ENCODE measurements around the gene IFRD2.

The IFRD2 gene

GRCh38 chr3:50327943-50328691, 35.9 kb upstream of the IFRD2 start, which contains the start of gene TUSC2:
Gene TUSC2 (minus strand): TSS chr3:50328223. CDS start chr3:50328099, 124 bp downstream.
- peak; percentile 89 for DNase-seq (ENCODE audit: low read depth)
- TF ChIP-seq, protein P1, sequence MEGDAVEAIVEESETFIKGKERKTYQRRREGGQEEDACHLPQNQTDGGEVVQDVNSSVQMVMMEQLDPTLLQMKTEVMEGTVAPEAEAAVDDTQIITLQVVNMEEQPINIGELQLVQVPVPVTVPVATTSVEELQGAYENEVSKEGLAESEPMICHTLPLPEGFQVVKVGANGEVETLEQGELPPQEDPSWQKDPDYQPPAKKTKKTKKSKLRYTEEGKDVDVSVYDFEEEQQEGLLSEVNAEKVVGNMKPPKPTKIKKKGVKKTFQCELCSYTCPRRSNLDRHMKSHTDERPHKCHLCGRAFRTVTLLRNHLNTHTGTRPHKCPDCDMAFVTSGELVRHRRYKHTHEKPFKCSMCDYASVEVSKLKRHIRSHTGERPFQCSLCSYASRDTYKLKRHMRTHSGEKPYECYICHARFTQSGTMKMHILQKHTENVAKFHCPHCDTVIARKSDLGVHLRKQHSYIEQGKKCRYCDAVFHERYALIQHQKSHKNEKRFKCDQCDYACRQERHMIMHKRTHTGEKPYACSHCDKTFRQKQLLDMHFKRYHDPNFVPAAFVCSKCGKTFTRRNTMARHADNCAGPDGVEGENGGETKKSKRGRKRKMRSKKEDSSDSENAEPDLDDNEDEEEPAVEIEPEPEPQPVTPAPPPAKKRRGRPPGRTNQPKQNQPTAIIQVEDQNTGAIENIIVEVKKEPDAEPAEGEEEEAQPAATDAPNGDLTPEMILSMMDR (IDR thresholded peaks at IDR 0.05; ENCODE audit: low read depth, low read length, missing control alignments): no peak

GRCh38 chr3:50327129-50327528, 34.9 kb upstream of the IFRD2 start:
- H3K4me3 ChIP-seq (ENCODE audit: low read depth, low read length): peak overlapping the region; percentile 89
- TF ChIP-seq, protein P1 (IDR thresholded peaks at IDR 0.05; ENCODE audit: low read depth, low read length, missing control alignments): no peak
- DNase-seq (ENCODE audit: low read depth): no peak

More at GRCh38 chr3:50327943-50328691, 35.9 kb upstream of the IFRD2 start, which contains the start of gene TUSC2:
- H3K4me3 ChIP-seq (ENCODE audit: low read depth, low read length): peak within 1 kb of the TSS; percentile 89

GRCh38 chr3:50326182-50326541, 33.9 kb upstream of the IFRD2 start:
- H3K4me3 ChIP-seq (ENCODE audit: low read depth, low read length): no peak overlapping the region
- no peak for DNase-seq (ENCODE audit: low read depth)
- TF ChIP-seq, protein P1 (IDR thresholded peaks at IDR 0.05; ENCODE audit: low read depth, low read length, missing control alignments): no peak

DNA sequence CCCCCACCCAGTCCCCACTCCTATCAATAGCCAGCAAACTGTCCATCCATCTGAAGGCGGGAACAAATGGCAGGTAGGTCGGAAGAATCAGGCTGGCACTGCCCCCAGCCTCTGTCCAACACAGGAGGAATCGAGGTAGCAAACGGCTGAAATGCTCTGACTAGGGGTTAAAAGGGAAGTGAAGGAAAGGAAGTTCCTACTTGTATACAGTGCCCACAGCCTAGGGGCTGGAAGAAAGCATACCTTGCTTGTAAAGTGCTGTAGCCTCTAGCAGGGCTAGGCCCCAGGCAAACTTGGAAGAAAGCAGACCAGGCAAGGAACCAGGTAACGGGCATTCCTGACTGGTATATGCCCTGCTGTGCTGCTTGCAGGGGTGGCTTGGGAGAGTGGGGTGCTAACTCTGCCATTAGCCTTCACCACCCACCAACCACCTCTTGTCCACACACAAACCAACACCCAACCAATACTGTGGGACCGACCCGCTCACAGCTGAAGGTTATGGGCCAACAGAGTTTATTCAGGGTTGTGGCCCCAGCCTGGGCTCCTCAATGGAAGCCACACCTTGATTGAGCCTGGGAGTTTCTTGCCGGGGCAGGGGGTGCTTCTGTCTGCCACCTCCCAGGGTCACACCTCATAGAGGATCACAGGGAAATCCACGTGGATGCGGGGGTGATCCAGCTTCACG, 33.4 kb upstream of the IFRD2 start:
- no peak for DNase-seq (ENCODE audit: low read depth)
- TF ChIP-seq, protein P1 (IDR thresholded peaks at IDR 0.05; ENCODE audit: low read depth, low read length, missing control alignments): no peak
- no peak overlapping the region for H3K4me3 ChIP-seq (ENCODE audit: low read depth, low read length)

DNA sequence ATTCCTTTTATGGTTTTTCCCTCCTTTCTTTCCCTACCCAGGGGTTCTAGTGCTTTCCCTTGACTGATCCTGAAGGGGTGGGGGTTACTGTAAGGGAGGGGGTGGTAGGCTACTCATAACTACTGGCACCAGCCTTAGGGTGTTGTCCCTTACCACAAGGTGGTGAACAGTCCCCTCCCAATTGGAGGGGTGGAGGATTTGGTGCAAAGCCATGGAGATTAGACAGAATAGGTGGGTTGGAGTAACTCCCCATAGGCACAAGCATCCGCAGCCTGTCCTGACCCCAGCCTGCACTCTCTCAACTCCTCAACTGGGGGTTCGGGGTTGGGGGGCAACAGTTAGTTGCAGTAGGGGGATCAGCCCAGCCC, 32.9 kb upstream of the IFRD2 start:
- TF ChIP-seq, protein P1 (IDR thresholded peaks at IDR 0.05; ENCODE audit: low read depth, low read length, missing control alignments): no peak
- H3K4me3 ChIP-seq (ENCODE audit: low read depth, low read length): no peak overlapping the region
- DNase-seq (ENCODE audit: low read depth): no peak

DNA sequence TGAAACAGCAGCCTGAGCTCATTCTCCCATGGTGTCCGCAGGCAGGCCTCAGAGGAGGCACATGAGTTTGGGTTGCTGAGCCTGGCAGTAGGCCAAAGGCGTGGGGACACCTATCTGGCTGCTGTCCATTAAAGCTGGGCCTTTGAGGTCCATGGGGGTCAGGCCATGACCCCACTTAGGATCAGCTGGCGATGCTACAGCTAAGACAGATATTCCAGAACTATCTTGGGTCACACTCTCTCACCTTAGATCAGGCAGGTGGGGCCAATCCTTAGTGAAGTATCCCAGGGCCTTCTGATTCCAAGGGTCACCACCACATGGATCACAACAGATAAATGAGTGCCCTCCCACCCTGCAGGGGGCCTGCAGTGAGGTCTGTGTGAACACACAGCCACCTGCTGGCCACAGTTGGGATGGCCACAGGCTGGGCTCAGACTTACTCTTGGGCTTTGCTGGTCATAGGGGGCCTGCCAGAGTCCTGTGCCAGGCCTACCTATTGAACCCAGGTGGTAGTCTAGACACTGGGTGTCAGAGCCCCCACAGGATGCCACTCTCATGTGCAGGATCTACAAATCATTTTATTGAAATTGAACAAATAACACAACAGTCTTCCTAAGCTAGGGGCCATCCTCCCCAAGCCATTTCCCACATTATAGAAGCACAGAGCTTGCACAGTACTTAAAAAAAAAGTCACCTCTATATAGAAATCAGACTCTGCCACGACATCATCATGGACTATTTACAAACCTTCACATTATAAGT, 32.3 kb upstream of the IFRD2 start:
- H3K4me3 ChIP-seq (ENCODE audit: low read depth, low read length): no peak overlapping the region
- no peak for DNase-seq (ENCODE audit: low read depth)
- TF ChIP-seq, protein P1 (IDR thresholded peaks at IDR 0.05; ENCODE audit: low read depth, low read length, missing control alignments): peak; percentile 81

Measured in GM12864 (cell line).